Measurements from ENCODE around the gene CMIP. TPM values are rescaled to one million over a fixed set of nuclear protein-coding genes. Genes with fewer than 3 reads are reported as not detected.
A peak's percentile ranks its signal among the peaks of the same experiment; 100 is the strongest.

CMIP gene
- total RNA-seq, 1 experiment from 2014 or later = 68.0 TPM

DNA sequence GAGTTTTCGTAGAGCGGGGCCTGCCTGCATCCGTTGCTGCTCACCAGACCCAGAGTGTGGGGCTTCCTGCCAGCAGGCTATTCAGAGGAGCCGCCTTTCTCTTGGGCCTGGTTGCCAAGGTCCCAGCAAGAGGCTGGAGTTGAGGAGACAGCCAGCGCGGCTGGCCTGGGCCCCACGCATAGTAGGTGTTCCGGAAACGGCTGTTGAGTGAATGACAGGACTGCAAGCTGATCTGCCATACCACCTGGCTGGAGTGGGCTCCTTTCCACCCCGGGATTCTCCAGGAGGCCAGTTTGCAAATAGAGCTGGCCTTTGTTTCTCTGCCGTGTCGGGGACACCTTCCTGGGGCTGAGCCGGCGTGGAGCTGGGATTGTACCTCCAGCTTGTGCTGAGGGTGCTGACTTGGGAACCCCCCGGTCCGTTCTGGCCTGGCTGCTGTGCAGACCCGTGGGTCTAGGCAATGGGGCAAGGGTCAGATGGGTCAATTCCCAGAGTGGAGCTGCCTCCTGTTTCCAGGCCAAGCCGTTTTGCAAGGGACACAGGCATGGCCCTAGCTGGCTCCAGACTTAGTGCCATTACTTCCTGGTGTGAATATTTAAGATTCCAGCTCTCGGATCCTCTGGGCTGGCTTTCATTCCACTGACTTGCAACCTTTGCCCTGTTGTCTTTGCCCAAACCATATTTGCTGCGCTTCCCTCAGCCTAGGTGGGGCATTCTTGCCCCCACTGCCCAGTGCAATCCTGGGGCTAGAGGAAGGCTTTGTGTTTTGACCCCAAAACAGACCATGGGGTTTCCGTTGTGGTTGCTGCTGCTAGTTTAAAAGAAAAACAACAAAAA lies 68.8 kb downstream of the CMIP start:
- no peaks in the 10 kb centered on the region for H3K27me3 Mint-ChIP-seq (ENCODE audit: insufficient read depth, unreplicated experiment)

GRCh38 chr16:81514041-81514559 lies 69.5 kb downstream of the CMIP start:
- H3K36me3 ChIP-seq (ENCODE audit: control insufficient read depth, insufficient read depth, low read length) = peaks cover 4% of the 10 kb centered on the region; the same call in 1 of the 2 replicates
- peak overlapping the region; percentile 86 for H3K27ac Mint-ChIP-seq (ENCODE audit: unreplicated experiment)

More for the DNA sequence above, 68.8 kb downstream of the CMIP start:
- Mint-ChIP-seq H3K9me3 (ENCODE audit: unreplicated experiment) (no peaks in the 10 kb centered on the region), H3K4me3 (ENCODE audit: unreplicated experiment) (peak overlapping the region; percentile 16), H3K27ac (ENCODE audit: unreplicated experiment) (peak overlapping the region; percentile 86), H3K4me1 (ENCODE audit: low read depth, unreplicated experiment) (peaks cover 22% of the 10 kb centered on the region), H3K36me3 (ENCODE audit: insufficient read depth, unreplicated experiment) (peaks cover 40% of the 10 kb centered on the region)
- Histone ChIP-seq H3K27me3 (replicated peaks; ENCODE audit: control insufficient read depth, insufficient read depth, low read length) (no peaks in the 10 kb centered on the region), H3K36me3 (ENCODE audit: control insufficient read depth, insufficient read depth, low read length) (peaks cover 4% of the 10 kb centered on the region; the same call in 1 of the 2 replicates), H3K9me3 (no peaks in the 10 kb centered on the region), H3K4me1 (peaks cover 37% of the 10 kb centered on the region), H3K4me3 (ENCODE audit: low read depth, low read length) (no peak overlapping the region)
- intact Hi-C loops (cut with micrococcal nuclease; ENCODE audit: unreplicated experiment) = loop anchor here (2.0 to 5.0 kb wide), 2 partner anchors 35 to 66 kb away; no protein-coding TSS in a partner anchor
- peak; percentile 69 to 80 for DNase-seq
- POLR2A ChIA-PET = interaction anchor here (1.2 kb wide), 1 partner anchor 20 kb away, joined by 3 read pairs; no protein-coding TSS in a partner anchor
- CTCF ChIA-PET = interaction anchor here (0.7 to 0.9 kb wide), 4 partner anchors 12 to 329 kb away, joined by 3 to 12 read pairs (median 3); no protein-coding TSS in a partner anchor
- BruUV-seq (replicated peaks) = no TSS peak
- TF ChIP-seq CTCF (IDR thresholded peaks at IDR 0.05; ENCODE audit: insufficient read depth in 1 of 2, low read depth in 1 of 2, low read length in 1 of 2, severe bottlenecking in 1 of 2, unreplicated experiment in 1 of 2) = no peak

More at GRCh38 chr16:81514041-81514559, 69.5 kb downstream of the CMIP start:
- DNase-seq = no peak
- Histone ChIP-seq H3K4me1 (peaks cover 38% of the 10 kb centered on the region), H3K4me3 (ENCODE audit: low read depth, low read length) (no peak overlapping the region), H3K9me3 (no peaks in the 10 kb centered on the region), H3K27me3 (replicated peaks; ENCODE audit: control insufficient read depth, insufficient read depth, low read length) (no peaks in the 10 kb centered on the region)
- ChIA-PET CTCF (interaction anchor here (0.7 to 0.9 kb wide), 4 partner anchors 12 to 329 kb away, joined by 3 to 12 read pairs (median 3); no protein-coding TSS in a partner anchor), POLR2A (interaction anchor here (1.2 kb wide), 1 partner anchor 20 kb away, joined by 3 read pairs; no protein-coding TSS in a partner anchor)
- BruUV-seq (replicated peaks) = no TSS peak
- Mint-ChIP-seq H3K4me3 (ENCODE audit: unreplicated experiment) (peak overlapping the region; percentile 0), H3K36me3 (ENCODE audit: insufficient read depth, unreplicated experiment) (peaks cover 40% of the 10 kb centered on the region), H3K4me1 (ENCODE audit: low read depth, unreplicated experiment) (peaks cover 22% of the 10 kb centered on the region), H3K9me3 (ENCODE audit: unreplicated experiment) (no peaks in the 10 kb centered on the region), H3K27me3 (ENCODE audit: insufficient read depth, unreplicated experiment) (no peaks in the 10 kb centered on the region)
- TF ChIP-seq CTCF (IDR thresholded peaks at IDR 0.05; ENCODE audit: insufficient read depth in 1 of 2, low read depth in 1 of 2, low read length in 1 of 2, severe bottlenecking in 1 of 2, unreplicated experiment in 1 of 2) = no peak
- intact Hi-C loops (cut with micrococcal nuclease; ENCODE audit: unreplicated experiment) = loop anchor here (2.0 to 5.0 kb wide), 2 partner anchors 35 to 67 kb away; no protein-coding TSS in a partner anchor
